ENCODE results near the gene SEMA5A.

The SEMA5A gene

GRCh38 chr5:9194509-9194908 is 351.4 kb downstream of the SEMA5A start:
- DNase-seq: no peak

DNA sequence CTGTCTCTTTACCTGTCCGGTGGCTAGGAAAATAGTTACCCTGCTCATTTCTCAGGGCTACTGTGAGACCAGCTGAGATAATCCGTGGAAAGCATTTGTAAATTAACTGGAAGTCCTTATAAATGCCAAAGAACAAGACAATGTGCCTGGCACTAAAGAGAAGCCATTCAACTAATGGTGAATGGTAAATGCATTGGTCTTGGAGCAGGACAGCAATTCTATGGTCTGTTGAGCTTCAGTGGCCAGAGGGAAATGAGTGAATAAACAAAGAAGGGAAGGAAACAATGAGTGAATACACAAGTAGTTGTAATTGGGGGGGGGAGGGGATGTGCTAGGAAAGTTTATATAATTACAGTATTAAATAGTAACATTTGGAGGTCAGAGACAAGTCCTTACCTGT is 353.6 kb downstream of the SEMA5A start:
- DNase-seq: no peak

GRCh38 chr5:9189681-9190080 is 356.2 kb downstream of the SEMA5A start:
- DNase-seq: no peak

DNA sequence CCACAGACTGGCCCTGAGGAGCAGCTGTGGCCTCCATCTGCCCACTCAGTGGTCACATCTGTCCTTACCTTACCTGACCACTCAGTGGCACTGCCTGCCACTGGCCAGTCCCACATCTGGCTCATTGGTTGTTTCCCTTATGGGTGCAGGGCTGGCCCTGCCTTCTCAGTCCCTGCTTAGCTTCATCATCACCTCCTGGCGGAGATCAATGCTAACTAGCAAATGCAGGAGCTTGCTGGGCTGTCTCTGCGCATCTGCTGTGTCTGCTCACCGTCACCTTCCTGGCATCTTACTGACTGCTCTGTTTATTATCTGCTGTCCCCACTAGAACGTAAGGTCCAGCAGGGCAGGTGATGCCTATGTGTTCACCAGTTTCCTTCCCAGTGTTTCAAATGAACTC is 356.9 kb downstream of the SEMA5A start:
- no peak for DNase-seq

DNA sequence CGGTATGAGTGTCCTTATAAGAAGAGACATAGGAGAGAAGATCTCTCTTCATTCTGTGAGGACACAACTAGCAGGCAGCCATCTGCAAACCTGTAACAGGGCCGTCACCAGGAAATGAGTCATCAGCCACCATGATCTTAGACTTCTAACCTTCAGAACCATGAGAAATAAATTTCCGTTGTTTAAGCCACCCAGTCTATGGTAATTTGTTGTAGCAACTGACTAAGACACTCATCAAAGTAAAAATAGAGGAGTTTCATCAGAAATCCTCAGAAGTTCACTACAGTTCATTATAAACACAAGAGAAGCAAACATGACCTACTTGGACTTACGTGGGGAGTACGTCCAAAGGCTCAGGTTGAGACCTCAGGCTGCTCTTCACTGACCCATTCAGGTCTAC is 357.7 kb downstream of the SEMA5A start:
- DNase-seq: no peak

GRCh38 chr5:9187614-9188013 is 358.3 kb downstream of the SEMA5A start:
- no peak for DNase-seq

- DNase-seq: no peak
Measured at GRCh38 chr5:9186069-9186468, 359.8 kb downstream of the SEMA5A start.

GRCh38 chr5:9183992-9184391 is 361.9 kb downstream of the SEMA5A start:
- no peak for DNase-seq

GRCh38 chr5:9182899-9183695 is 362.8 kb downstream of the SEMA5A start:
- DNase-seq: no peak

- DNase-seq: no peak
Measured at GRCh38 chr5:9176641-9177040, 369.2 kb downstream of the SEMA5A start.

DNA sequence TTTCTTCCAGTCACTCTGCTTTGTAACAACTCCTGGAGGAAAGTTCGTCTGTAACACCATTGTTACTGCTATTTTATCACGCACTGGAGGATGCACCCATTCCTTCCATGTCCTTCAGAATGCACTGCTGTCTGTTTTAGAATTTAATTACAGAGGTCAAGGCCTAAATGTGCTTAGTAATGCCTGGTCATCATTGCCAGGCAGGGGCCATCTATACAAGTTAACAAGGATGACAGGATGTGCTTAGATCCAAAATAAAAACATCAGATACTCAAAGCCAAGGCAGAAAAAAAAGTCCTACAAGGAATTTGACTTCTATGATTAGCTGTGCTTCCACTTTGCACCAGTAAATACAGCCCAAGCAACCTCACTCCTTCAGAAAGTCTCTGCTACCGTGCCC is 371.4 kb downstream of the SEMA5A start:
- DNase-seq: no peak

DNA sequence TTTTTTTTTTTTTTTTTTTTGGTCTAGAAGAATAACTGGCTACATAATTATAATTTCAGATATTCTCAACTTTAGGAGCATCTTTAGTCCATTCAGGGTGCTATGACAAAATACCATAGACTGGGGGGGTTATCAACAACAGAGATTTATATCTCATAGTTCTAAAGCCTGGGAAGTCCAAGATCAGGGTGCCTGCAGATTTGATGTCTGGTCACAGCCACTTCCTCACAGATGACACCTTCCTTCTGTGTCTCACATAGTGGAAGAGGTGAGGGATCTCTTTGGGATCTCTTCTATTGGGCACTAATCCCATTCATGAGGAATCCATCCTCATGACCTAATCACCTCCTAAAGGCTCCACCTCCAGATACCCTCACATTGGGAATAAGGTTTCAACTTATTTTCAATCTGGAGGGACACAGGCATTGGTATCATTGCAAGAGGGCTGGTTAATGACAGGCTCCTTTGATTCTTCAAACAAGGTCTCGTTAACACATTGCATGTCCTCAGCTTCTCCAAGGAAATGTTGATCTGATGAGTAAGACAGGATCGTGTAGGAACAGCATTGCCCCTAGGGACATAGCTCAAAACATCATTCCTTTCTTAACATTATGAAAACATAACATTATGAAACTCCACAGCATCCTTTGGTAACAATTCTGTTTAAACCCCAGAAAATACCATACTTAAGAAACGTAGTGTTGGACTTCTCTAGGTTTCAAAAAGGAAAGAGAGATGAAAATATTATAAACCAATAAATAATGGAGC is 372.4 kb downstream of the SEMA5A start:
- DNase-seq: no peak

DNA sequence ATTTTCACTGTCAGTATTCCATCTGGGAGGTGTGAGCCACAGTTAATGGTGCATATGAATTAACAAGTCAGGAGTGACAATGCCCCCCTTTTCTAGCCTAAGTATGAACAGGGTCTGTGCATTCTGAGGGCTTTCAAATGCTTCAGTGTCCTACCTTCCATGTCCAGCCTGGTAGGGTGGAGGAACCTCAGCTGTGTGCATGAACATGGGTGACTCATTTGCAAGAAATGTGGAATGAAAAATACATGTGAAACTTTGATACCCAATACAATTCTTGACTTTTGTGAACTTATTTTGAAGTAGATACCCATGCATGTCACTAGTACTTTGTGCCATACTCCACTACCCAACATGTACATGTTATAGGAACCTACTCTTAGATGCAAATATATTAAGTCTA is 375.8 kb downstream of the SEMA5A start:
- no peak for DNase-seq

GRCh38 chr5:9169557-9169902 is 376.3 kb downstream of the SEMA5A start:
- no peak for DNase-seq

- no peak for DNase-seq
Measured at GRCh38 chr5:9168791-9169556, 376.9 kb downstream of the SEMA5A start.

GRCh38 chr5:9166202-9167112 is 379.4 kb downstream of the SEMA5A start:
- no peak for DNase-seq

DNA sequence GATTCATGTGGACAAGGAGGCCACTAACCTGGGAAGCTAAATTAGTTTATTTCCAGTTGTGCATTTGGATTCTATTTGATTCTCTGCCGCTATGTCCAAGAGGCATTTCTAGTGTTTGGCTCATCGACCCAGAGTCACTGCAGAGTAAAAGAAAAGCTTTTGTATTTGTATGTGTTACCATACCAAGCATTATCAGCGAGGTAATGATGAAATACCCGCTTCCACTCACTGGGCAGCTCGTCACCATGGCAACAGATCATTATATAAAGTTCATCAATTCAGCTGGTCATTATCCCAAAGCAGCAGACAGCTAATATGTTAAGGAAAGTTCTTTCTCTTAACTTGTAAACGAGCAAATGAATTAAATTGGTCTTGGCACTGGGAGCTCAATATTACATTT is 380.3 kb downstream of the SEMA5A start:
- DNase-seq: no peak

- no peak for DNase-seq
Measured at GRCh38 chr5:9160747-9161146, 385.1 kb downstream of the SEMA5A start.

DNA sequence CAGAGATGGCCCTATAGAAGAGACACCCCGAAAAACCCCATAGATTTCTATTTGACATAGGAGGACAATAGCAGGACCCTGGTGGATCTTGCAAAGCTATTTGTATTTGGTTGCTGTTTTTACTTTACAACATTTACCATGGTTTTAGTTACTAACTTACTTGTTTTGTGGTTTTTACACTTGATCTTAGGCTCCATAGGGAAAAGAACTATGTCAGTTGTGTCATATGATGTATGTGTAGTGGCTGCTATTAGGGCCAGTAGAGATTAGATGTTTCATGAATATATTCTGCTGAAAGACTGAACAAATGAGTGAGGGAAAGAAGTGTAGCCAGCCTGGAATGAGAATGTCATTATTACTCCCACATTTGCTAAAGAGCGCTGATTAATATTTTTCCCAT is 388.1 kb downstream of the SEMA5A start:
- DNase-seq: no peak

DNA sequence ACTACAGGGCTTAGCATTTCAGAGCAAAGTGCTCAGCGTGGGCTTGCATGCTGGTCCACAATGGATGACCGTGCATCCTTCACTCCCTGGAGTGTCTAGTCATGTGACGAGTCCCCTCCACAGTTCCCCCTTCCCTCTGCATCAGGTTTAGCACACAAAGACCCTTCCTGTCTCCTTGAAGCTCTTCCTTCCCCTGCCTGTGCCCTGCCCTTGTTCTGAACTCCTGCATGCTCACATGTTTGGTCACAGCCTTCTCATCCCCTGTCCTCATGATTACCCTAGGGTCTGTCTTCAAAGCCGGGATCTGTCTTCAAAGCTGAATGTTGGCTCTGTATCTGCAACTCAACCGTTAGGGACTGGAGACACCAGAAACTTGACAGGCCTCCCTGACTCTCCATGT is 388.9 kb downstream of the SEMA5A start:
- no peak for DNase-seq

GRCh38 chr5:9156282-9156681 is 389.6 kb downstream of the SEMA5A start:
- no peak for DNase-seq

GRCh38 chr5:9151684-9152427 is 394.0 kb downstream of the SEMA5A start:
- DNase-seq: no peak
